Choroid plexus epithelial cell (primary cell): ENCODE results near the gene CELF2.

Experiments
- DNase-seq: peaks from one replicate; pipeline ENCODE4 v3.0.0-alpha.2; 2010; ENCODE audit warnings: low read depth
- H3K4me3 ChIP-seq: 2 replicates; pipeline ENCODE4 v1.5.1; 2011; ENCODE audit warnings: low read depth, mild to moderate bottlenecking, control low read depth, low read length, moderate library complexity
- CTCF ChIP-seq: conservative IDR thresholded peaks from 2 replicates; pipeline ENCODE4 v1.5.1; 2011; ENCODE audit warnings: low read depth, mild to moderate bottlenecking, control low read depth, inconsistent platforms, low read length, moderate library complexity

CELF2 gene

GRCh38 chr10:11330383-11331045 lies 312.8 kb downstream of the CELF2 start:
- TF ChIP-seq CTCF, result no peak
- no peak overlapping the region for H3K4me3 ChIP-seq
- DNase-seq, result peak; percentile 30

GRCh38 chr10:11331046-11331577 lies 313.4 kb downstream of the CELF2 start:
- no peak for DNase-seq
- no peak overlapping the region for H3K4me3 ChIP-seq
- TF ChIP-seq CTCF, result no peak

GRCh38 chr10:11331726-11332125 lies 314.1 kb downstream of the CELF2 start:
- DNase-seq, result peak; percentile 38
- no peak overlapping the region for H3K4me3 ChIP-seq

GRCh38 chr10:11332846-11333245 lies 315.2 kb downstream of the CELF2 start:
- no peak for TF ChIP-seq CTCF
- no peak for DNase-seq
- no peak overlapping the region for H3K4me3 ChIP-seq

More at GRCh38 chr10:11331726-11332125, 314.1 kb downstream of the CELF2 start:
- no peak for TF ChIP-seq CTCF

- TF ChIP-seq CTCF, result no peak
- no peak for DNase-seq
- no peak overlapping the region for H3K4me3 ChIP-seq
Measured at GRCh38 chr10:11334436-11334835, 316.8 kb downstream of the CELF2 start.

GRCh38 chr10:11335167-11335652 lies 317.5 kb downstream of the CELF2 start:
- peak; percentile 61 for DNase-seq
- H3K4me3 ChIP-seq, result no peak overlapping the region
- TF ChIP-seq CTCF, result no peak
